ENCODE results near the gene MAP3K3.
"Not testable (repeated sequence)": the region's sequence is repeated elsewhere in the genome, so short reads cannot be mapped to it uniquely, and the experiment has no call there.

Gene MAP3K3

GRCh38 chr17:63718988-63719387 is 96.8 kb downstream of the MAP3K3 start:
- no peaks in the 10 kb centered on the region for H4K20me1 ChIP-seq (ENCODE audit: control insufficient read depth, insufficient read depth, low read depth, low read length)
- TF ChIP-seq EZH2phosphoT487 (IDR thresholded peaks at IDR 0.05; ENCODE audit: borderline replicate concordance, low read length) (no peak), CTCF (IDR thresholded peaks at IDR 0.05; ENCODE audit: low read depth, low read length, poor library complexity, severe bottlenecking) (no peak)
- H3K27ac ChIP-seq (ENCODE audit: low read depth, low read length), result no peak overlapping the region
- no peaks in the 10 kb centered on the region for H3K9me3 ChIP-seq (ENCODE audit: control insufficient read depth, insufficient read depth, low read length)
- no peak overlapping the region for H3K4me2 ChIP-seq (ENCODE audit: low read length)
- no peaks in the 10 kb centered on the region for H3K79me2 ChIP-seq (ENCODE audit: control insufficient read depth, low read length)
- no peaks in the 10 kb centered on the region for H3K4me1 ChIP-seq (ENCODE audit: control insufficient read depth, low read length)
- H3F3A ChIP-seq (ENCODE audit: control insufficient read depth, insufficient read depth), result peaks cover 3% of the 10 kb centered on the region; the same call in 1 of the 2 replicates
- H3K4me3 ChIP-seq (ENCODE audit: low read length), result no peak overlapping the region
- no peaks in the 10 kb centered on the region for H3K9me2 ChIP-seq (replicated peaks; ENCODE audit: control insufficient read depth, low read length)
- H3K27me3 ChIP-seq (ENCODE audit: control insufficient read depth, low read length), result no peaks in the 10 kb centered on the region
- H3K36me3 ChIP-seq (ENCODE audit: control insufficient read depth, low read length), result peaks cover 14% of the 10 kb centered on the region

GRCh38 chr17:63720194-63720593 is 98.0 kb downstream of the MAP3K3 start:
- H3K36me3 ChIP-seq (ENCODE audit: control insufficient read depth, low read length), result peaks cover 21% of the 10 kb centered on the region
- not testable (repeated sequence) for H3K9me3 ChIP-seq (ENCODE audit: control insufficient read depth, insufficient read depth, low read length); H3F3A ChIP-seq (ENCODE audit: control insufficient read depth, insufficient read depth); H3K27me3 ChIP-seq (ENCODE audit: control insufficient read depth, low read length); H3K79me2 ChIP-seq (ENCODE audit: control insufficient read depth, low read length); H3K4me2 ChIP-seq (ENCODE audit: low read length); H3K4me1 ChIP-seq (ENCODE audit: control insufficient read depth, low read length); H3K4me3 ChIP-seq (ENCODE audit: low read length); H4K20me1 ChIP-seq (ENCODE audit: control insufficient read depth, insufficient read depth, low read depth, low read length); H3K9me2 ChIP-seq (replicated peaks; ENCODE audit: control insufficient read depth, low read length); H3K27ac ChIP-seq (ENCODE audit: low read depth, low read length)

- Histone ChIP-seq H3K4me1 (ENCODE audit: control insufficient read depth, low read length) (no peaks in the 10 kb centered on the region), H3K79me2 (ENCODE audit: control insufficient read depth, low read length) (no peaks in the 10 kb centered on the region), H3F3A (ENCODE audit: control insufficient read depth, insufficient read depth) (peaks cover 3% of the 10 kb centered on the region; the same call in 1 of the 2 replicates), H3K9me3 (ENCODE audit: control insufficient read depth, insufficient read depth, low read length) (no peaks in the 10 kb centered on the region), H4K20me1 (ENCODE audit: control insufficient read depth, insufficient read depth, low read depth, low read length) (no peaks in the 10 kb centered on the region), H3K4me2 (ENCODE audit: low read length) (no peak overlapping the region), H3K27me3 (ENCODE audit: control insufficient read depth, low read length) (no peaks in the 10 kb centered on the region), H3K4me3 (ENCODE audit: low read length) (no peak overlapping the region), H3K27ac (ENCODE audit: low read depth, low read length) (no peak overlapping the region), H3K9me2 (replicated peaks; ENCODE audit: control insufficient read depth, low read length) (no peaks in the 10 kb centered on the region), H3K36me3 (ENCODE audit: control insufficient read depth, low read length) (peaks cover 29% of the 10 kb centered on the region)
- TF ChIP-seq EZH2phosphoT487 (IDR thresholded peaks at IDR 0.05; ENCODE audit: borderline replicate concordance, low read length), result no peak
- no peak for TF ChIP-seq CTCF (IDR thresholded peaks at IDR 0.05; ENCODE audit: low read depth, low read length, poor library complexity, severe bottlenecking)
Observed at GRCh38 chr17:63722403-63722802, 100.2 kb downstream of the MAP3K3 start.

GRCh38 chr17:63735691-63736090 is 113.5 kb downstream of the MAP3K3 start:
- Histone ChIP-seq H3K4me3 (ENCODE audit: low read length) (no peak overlapping the region), H3K4me2 (ENCODE audit: low read length) (no peak overlapping the region), H3K9me3 (ENCODE audit: control insufficient read depth, insufficient read depth, low read length) (no peaks in the 10 kb centered on the region), H3K27me3 (ENCODE audit: control insufficient read depth, low read length) (no peaks in the 10 kb centered on the region), H3K9me2 (replicated peaks; ENCODE audit: control insufficient read depth, low read length) (no peaks in the 10 kb centered on the region), H3K4me1 (ENCODE audit: control insufficient read depth, low read length) (peaks cover 10% of the 10 kb centered on the region), H3K79me2 (ENCODE audit: control insufficient read depth, low read length) (peaks cover 39% of the 10 kb centered on the region), H4K20me1 (ENCODE audit: control insufficient read depth, insufficient read depth, low read depth, low read length) (no peaks in the 10 kb centered on the region; the same call in 1 of the 2 replicates), H3F3A (ENCODE audit: control insufficient read depth, insufficient read depth) (0 out of 2 replicates have a peak, but pooled peaks cover 3% of the 10 kb centered on the region), H3K36me3 (ENCODE audit: control insufficient read depth, low read length) (peaks cover 3% of the 10 kb centered on the region; the same call in 1 of the 2 replicates), H3K27ac (ENCODE audit: low read depth, low read length) (no peak overlapping the region)
- TF ChIP-seq CTCF (IDR thresholded peaks at IDR 0.05; ENCODE audit: low read depth, low read length, poor library complexity, severe bottlenecking), result no peak
- TF ChIP-seq EZH2phosphoT487 (IDR thresholded peaks at IDR 0.05; ENCODE audit: borderline replicate concordance, low read length), result no peak

All from DOHH2 (cell line).